Endometrial microvascular endothelial cells (primary cell): ENCODE measurements around the gene ACOT9. TPM values are rescaled to one million over a fixed set of nuclear protein-coding genes. Genes with fewer than 3 reads are reported as not detected.
"Not testable (repeated sequence)": the region's sequence is repeated elsewhere in the genome, so short reads cannot be mapped to it uniquely, and the experiment has no call there.

Experiments
- in situ Hi-C: cut with HindIII; loops from 2 replicates; pipeline ENCODE4 v1.10.0; 2017; ENCODE audit warnings: low sequenced_read_pairs, low pct_unique_long_range_greater_than_20kb; ENCODE audit errors: inconsistent ontology term
- total RNA-seq: library from RNA; depleted of rRNA; stranded (reverse); fragments of >200 nt; gene quantifications from one replicate; pipeline ENCODE4 v1.2.3, GENCODE V29; 2015; ENCODE audit errors: inconsistent ontology term

Gene ACOT9
- total RNA-seq, 1 donor from 2014 or later = 99.5 TPM

GRCh38 chrX:23770142-23770541 lies 27.1 kb upstream of the ACOT9 start:
- in situ Hi-C loops = no loop called here

GRCh38 chrX:23766650-23767551 lies 23.8 kb upstream of the ACOT9 start:
- in situ Hi-C loops = no loop called here

GRCh38 chrX:23765868-23766267 lies 22.8 kb upstream of the ACOT9 start:
- in situ Hi-C loops = no loop called here

- in situ Hi-C loops = no loop called here
Measured at GRCh38 chrX:23765449-23765848, 22.4 kb upstream of the ACOT9 start.

GRCh38 chrX:23764188-23764984 lies 21.3 kb upstream of the ACOT9 start:
- in situ Hi-C loops = no loop called here

GRCh38 chrX:23759821-23760220 lies 16.7 kb upstream of the ACOT9 start:
- in situ Hi-C loops = no loop called here

GRCh38 chrX:23756165-23756564 lies 13.1 kb upstream of the ACOT9 start:
- in situ Hi-C loops = no loop called here

- in situ Hi-C loops = no loop called here
Measured at GRCh38 chrX:23754664-23755063, 11.6 kb upstream of the ACOT9 start.

- in situ Hi-C loops = no loop called here
Measured at GRCh38 chrX:23752740-23753415, 9.8 kb upstream of the ACOT9 start.

GRCh38 chrX:23749576-23749975 lies 6.5 kb upstream of the ACOT9 start:
- in situ Hi-C loops = no loop called here

- in situ Hi-C loops = no loop called here
Measured at GRCh38 chrX:23749129-23749528, 6.1 kb upstream of the ACOT9 start.

GRCh38 chrX:23745786-23746185 lies 2.7 kb upstream of the ACOT9 start:
- in situ Hi-C loops = no loop called here

GRCh38 chrX:23743623-23743971 lies 521 bp upstream of the ACOT9 start:
- in situ Hi-C loops = not testable (repeated sequence)

GRCh38 chrX:23742174-23742696 lies 841 bp downstream of the ACOT9 start:
- in situ Hi-C loops = no loop called here

- in situ Hi-C loops = no loop called here
Measured at GRCh38 chrX:23737413-23737812, 5.7 kb downstream of the ACOT9 start.

- in situ Hi-C loops = no loop called here
Measured at GRCh38 chrX:23736030-23736429, 7.0 kb downstream of the ACOT9 start.

GRCh38 chrX:23732704-23733103 lies 10.4 kb downstream of the ACOT9 start:
- in situ Hi-C loops = no loop called here

- in situ Hi-C loops = no loop called here
Measured at GRCh38 chrX:23731951-23732350, 11.1 kb downstream of the ACOT9 start.

- in situ Hi-C loops = no loop called here
Measured at GRCh38 chrX:23729214-23729613, 13.9 kb downstream of the ACOT9 start.
